Stimulated activated CD4-positive, alpha-beta T cell treated with anti-CD3 and anti-CD28 coated beads, Interleukin-12 subunit alpha, Interleukin-12 subunit beta, amount 100 ng/mL, for 24 hours (primary cell): ENCODE results near the gene JAKMIP1.
A peak's percentile ranks its signal among the peaks of the same experiment; 100 is the strongest.

Experiments
- DNase-seq, 2 experiments: peaks; one replicate each; pipeline ENCODE4 v3.0.0-alpha.2; 2020; ENCODE audit warnings: low read depth in 2 of 2

Gene JAKMIP1

GRCh38 chr4:6201580-6202091 is 1.3 kb upstream of the JAKMIP1 start:
- DNase-seq, result no peak

- no peak for DNase-seq
These were observed 593 bp upstream of the JAKMIP1 start for GRCh38 chr4:6200922-6201362.

- DNase-seq, result no peak
These were observed 877 bp downstream of the JAKMIP1 start for GRCh38 chr4:6199422-6199921.

- no peak for DNase-seq
These were observed 1.5 kb downstream of the JAKMIP1 start for GRCh38 chr4:6198768-6199421.

DNA sequence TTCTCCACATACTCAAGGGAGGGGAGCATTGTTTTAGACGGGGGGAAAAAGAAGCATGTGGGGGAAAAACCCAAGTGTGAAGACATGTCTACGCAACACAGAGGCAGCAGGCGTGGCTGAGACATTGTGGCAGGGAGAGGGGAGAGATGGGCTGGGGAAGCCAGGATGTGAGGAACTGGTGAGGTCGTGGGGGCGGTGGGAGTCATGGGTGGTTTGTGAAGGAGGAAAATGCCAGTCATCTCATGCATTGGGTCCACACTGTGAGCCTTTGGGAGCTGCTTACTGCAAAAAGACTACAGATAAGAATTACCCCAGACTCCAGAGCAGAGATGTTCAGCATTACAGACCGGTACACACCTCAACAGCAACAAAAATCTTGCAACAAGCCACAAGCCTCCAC is 2.1 kb downstream of the JAKMIP1 start:
- peak in 1 of 2 experiments; percentile 32 for DNase-seq

- DNase-seq, result no peak
These were observed 2.7 kb downstream of the JAKMIP1 start for GRCh38 chr4:6197433-6198174.

DNA sequence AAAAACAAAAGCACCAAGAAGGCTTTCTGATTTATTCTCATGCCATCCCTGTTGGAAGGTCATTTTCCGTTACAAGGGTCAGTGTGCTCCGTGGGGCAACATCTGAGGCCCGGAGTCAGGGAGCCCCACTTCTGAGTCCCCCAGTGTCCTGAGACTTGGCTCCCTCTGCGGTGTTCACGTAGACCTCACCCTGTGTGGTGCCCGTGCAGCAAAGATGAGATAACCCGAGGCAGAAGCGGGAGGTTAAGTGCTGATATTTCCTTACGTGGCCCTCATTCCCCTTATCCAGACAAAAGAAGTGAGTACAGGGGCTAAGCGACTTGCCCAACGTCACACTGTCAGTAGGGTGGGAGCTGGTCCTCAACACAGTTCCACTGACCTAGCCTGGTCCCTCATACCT is 3.5 kb downstream of the JAKMIP1 start:
- DNase-seq, result no peak

- no peak for DNase-seq
These were observed 4.0 kb downstream of the JAKMIP1 start for GRCh38 chr4:6196324-6196723.

DNA sequence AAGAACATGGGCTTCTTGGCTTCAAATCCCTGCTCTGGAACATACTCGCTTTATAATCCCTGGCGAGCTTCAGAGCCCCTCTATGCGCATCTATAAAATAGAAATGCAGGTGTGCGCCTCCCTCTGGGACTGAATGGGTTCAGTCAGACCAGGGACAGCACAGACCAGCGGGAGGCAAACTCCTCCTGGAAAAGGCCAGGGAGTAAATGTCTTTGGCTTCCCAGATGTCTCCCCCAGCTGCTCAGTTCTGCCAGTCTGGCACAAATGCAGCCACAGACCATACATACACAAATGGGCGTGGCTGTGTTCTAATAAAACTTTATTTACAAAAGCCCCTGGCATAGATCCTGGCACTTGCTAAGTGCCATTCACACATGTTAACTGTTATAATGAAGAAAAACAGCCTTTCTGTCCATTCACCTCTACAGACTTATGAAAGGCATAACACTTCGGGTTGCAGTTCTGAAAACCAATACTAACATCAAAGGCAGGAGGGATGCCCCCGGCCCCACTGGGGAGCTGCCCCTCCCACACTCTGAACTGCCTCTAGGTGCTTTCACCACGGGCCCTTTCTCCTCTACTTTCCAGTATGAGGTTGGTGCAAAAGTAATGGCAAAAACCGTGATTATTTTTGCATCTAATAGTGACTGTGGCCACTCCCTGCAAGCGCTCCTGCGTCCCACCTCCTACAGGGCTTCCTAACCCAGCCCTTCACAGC is 4.6 kb downstream of the JAKMIP1 start:
- DNase-seq, result no peak

- no peak for DNase-seq
These were observed 5.7 kb downstream of the JAKMIP1 start for GRCh38 chr4:6194458-6195195.

DNA sequence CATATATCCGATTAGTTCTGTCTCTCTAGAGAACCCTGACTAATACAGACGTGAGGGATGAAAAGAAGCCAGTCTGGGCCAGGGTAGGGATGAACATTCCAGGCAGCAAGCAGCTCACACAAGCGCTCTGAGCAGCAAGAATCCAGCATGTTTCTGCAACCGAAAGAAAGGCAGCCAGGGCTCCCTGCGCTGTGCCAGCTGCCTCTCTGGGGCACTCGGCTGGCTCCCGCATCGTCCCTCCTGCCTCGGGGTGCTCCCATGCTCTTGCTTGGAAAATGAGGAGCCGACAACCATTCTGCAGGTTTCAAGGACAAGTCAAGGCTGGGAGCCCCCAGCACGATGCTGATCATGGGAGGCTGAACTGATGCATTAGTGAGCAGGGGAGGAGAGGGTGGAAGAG is 7.0 kb downstream of the JAKMIP1 start:
- no peak for DNase-seq

DNA sequence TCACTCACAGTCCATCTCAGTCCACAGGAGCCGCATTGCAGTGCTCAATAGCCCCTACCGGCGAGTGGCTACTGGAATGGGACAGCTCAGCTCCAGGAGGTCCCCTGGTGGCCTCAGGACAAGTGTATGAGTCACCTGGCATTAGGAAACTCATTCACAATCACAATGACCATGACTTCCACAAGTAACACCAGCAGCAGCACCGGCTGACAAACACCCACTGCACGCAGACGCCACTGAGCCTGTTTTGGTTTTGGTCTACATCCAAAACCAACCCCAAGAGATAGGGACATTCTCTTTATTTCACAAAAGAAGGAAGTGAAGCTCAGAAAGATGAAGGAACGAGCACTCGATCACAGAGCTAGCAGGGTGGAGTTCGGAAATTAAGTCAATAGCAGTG is 8.1 kb downstream of the JAKMIP1 start:
- DNase-seq, result no peak

DNA sequence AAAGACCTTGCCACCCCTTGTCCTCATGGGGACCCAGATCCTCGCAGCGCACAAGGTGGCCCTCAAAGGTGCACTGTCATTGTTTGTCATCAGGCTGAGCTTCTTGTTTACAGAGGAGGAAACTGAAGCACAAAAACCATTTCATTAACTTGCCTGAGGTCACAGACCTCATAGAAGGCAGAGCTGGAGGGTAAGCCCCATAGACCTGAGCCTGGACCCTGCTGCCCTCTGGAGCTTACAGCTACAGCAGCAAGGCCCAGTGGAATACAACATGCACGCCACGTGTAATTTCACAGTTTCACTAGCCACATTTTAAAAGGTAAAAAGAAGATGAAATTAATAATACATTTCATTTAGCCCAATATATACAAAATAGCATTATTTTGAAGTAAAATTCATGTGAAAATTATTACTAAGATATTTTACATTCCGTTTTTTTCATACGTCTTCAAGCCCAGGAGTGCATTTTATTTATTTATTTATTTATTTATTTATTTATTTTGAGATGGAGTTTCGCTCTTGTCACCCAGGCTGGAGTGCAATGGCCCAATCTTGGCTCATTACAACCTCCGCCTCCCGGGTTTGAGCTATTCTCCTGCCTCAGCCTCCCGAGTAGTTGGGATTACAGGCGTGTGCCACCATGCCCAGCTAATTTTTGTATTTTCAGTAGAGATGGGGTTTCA is 8.8 kb downstream of the JAKMIP1 start:
- DNase-seq, result no peak

DNA sequence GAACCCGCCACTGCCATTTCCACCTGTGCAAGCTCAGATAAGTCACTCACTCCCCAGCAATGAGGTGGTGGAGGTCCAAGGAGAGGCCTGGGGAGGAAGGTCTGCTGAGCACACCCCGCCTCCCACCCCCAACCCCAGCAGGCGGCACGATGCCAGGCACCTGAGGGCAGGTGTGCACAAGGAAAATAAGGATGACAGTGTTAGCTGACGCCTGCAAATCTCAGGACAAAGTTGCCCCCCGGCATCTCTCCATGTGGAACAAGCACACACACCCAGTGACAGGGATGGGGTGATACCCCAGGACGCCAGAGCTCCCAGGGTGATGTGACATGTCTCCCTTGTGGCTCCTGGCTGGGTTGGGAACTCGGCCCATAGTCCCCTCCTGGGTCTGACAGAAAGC is 9.9 kb downstream of the JAKMIP1 start:
- no peak for DNase-seq

- no peak for DNase-seq
These were observed 10.8 kb downstream of the JAKMIP1 start for GRCh38 chr4:6189511-6189910.

GRCh38 chr4:6188687-6189305 is 11.6 kb downstream of the JAKMIP1 start:
- no peak for DNase-seq

DNA sequence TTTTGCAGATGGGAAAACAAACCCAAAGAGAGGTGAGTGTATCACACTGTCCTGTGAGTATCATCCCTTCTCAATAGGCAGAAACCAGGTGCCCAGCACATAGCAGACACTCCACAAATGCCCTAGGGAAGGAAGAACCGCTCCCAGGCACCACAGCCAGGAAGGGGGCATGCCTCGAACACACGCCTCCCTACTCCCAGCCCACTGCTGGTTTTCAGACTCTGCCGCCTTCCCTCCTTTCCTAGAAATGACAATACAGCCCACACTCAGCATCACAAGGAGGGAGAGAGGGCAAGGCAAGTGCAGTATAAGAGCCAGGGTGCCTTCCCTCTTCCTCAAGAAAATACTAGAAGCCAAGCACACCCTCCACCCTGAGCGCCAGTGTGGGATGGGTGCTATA is 16.2 kb downstream of the JAKMIP1 start:
- no peak for DNase-seq

DNA sequence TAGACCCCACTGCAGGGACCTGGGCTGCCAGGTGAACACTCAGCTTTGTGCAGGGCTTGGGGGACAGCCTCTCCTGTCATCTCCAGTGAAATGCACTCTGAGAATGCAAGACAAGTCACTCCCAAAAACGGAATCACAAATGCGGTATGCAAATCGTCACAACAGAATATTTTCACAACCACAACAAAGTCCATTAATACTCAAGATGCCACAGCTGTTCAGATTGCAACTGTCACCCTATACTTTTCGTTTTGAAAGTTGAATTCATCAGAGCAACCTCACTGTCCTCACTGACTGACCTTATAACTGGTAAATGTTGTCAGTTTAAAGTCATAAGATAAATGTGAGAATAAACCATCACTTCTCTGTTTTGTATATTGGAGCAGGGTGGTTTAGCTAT is 16.6 kb downstream of the JAKMIP1 start:
- DNase-seq, result no peak

DNA sequence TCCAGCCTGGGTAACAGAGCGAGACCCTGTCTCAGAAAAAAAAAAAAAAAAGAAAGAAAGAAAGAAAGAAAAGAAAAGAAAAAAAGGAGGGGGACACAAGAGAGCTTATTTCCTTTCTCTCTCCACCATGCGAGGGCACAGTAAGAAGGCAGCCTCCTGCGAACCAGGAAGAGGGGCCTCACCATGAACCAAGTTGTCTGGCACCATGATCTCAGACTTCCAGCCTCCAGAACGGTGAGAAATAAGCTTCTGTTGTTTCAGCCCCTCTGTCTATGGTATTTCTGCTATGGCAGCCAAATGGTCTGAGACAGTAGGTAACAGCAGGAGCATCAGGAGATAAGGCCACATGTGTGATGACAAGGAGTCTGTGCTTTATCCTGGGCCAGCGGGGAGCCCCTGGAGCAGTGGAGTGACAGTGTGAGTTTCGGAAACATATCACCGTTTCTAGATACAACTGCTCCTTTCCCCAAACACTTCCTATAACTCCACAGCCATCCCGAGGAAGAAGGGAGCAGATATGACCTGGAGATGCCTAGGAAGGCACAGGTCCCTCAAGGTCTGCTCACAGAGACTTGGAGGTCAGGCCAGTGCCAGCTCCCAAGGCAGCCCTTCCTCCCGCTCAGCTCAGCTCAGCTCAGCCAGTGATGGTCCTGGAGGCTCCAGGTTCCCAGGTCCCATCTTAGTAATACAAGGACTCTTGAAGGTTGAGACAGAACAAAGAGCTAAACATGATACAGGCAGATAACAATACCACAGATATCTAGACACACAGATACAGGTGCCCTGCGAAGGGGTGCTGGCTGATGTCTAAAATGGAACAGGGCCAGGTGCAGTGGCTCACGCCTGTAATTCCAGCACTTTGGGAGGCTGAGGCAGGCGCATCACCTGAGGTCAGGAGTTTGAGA is 17.7 kb downstream of the JAKMIP1 start:
- no peak for DNase-seq
